ENCODE measurements around the gene DCDC2.
"Not testable (repeated sequence)": the region's sequence is repeated elsewhere in the genome, so short reads cannot be mapped to it uniquely, and the experiment has no call there.

Gene DCDC2

GRCh38 chr6:24255676-24256075 lies 102.2 kb downstream of the DCDC2 start:
- DNase-seq = no peak

GRCh38 chr6:24253360-24253759 lies 104.5 kb downstream of the DCDC2 start:
- DNase-seq = no peak

- DNase-seq = no peak
These were observed 105.6 kb downstream of the DCDC2 start for GRCh38 chr6:24252280-24252679.

- no peak for DNase-seq
These were observed 106.5 kb downstream of the DCDC2 start for GRCh38 chr6:24251339-24251738.

GRCh38 chr6:24249926-24250325 lies 107.9 kb downstream of the DCDC2 start:
- DNase-seq = no peak

GRCh38 chr6:24245275-24245674 lies 112.6 kb downstream of the DCDC2 start:
- no peak for DNase-seq

GRCh38 chr6:24242924-24243323 lies 114.9 kb downstream of the DCDC2 start:
- no peak for DNase-seq

- not testable (repeated sequence) for DNase-seq
These were observed 116.1 kb downstream of the DCDC2 start for GRCh38 chr6:24241779-24242178.

- DNase-seq = no peak
These were observed 116.9 kb downstream of the DCDC2 start for GRCh38 chr6:24240943-24241342.

GRCh38 chr6:24240380-24240928 lies 117.4 kb downstream of the DCDC2 start:
- no peak for DNase-seq

- no peak for DNase-seq
These were observed 119.2 kb downstream of the DCDC2 start for GRCh38 chr6:24238700-24239099.

- DNase-seq = not testable (repeated sequence)
These were observed 121.1 kb downstream of the DCDC2 start for GRCh38 chr6:24236779-24237178.

- DNase-seq = no peak
These were observed 123.9 kb downstream of the DCDC2 start for GRCh38 chr6:24233813-24234442.

- no peak for DNase-seq
These were observed 126.4 kb downstream of the DCDC2 start for GRCh38 chr6:24231438-24231977.

GRCh38 chr6:24229696-24230405 lies 128.0 kb downstream of the DCDC2 start:
- no peak for DNase-seq

- DNase-seq = no peak
These were observed 129.1 kb downstream of the DCDC2 start for GRCh38 chr6:24228681-24229255.

GRCh38 chr6:24228123-24228522 lies 129.7 kb downstream of the DCDC2 start:
- no peak for DNase-seq

- DNase-seq = no peak
These were observed 130.3 kb downstream of the DCDC2 start for GRCh38 chr6:24227556-24227955.

GRCh38 chr6:24226541-24226940 lies 131.3 kb downstream of the DCDC2 start:
- no peak for DNase-seq

GRCh38 chr6:24225838-24226237 lies 132.0 kb downstream of the DCDC2 start:
- DNase-seq = no peak

- DNase-seq = no peak
These were observed 134.5 kb downstream of the DCDC2 start for GRCh38 chr6:24223115-24223919.

GRCh38 chr6:24219670-24220069 lies 138.2 kb downstream of the DCDC2 start:
- DNase-seq = no peak

- no peak for DNase-seq
These were observed 142.9 kb downstream of the DCDC2 start for GRCh38 chr6:24214984-24215383.

Data from NCI-H510A treated with DMSO at 0.1 percent for 48 hours (cell line).